Amygdala (tissue), 56 donors: ENCODE results near the gene SH3GL3.

ENCODE experiments used
- DNase-seq, 56 donors: peaks; one replicate each; lab custom pipeline; 2025; lab: John Stamatoyannopoulos, UW

The SH3GL3 gene

DNA sequence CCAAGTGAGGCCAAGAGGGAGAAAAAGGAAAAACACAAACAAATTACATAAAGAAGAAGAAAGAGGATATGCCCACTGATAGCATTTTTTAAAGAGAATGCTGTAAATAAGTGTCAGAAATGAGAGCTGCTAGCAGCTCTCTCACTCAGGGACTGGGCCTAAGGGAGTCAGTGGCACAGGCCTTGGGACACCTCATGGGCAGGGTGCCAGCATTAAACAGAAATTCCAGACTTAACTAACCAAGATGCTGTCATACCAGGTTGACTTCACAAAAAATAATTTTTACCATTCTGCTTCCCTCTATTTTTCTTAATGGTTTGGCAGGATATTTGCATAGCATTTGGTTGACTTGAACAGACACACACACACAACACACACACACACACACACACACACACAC is 114.5 kb downstream of the SH3GL3 start:
- peak in 1 of 56 donors; percentile 22 for DNase-seq

DNA sequence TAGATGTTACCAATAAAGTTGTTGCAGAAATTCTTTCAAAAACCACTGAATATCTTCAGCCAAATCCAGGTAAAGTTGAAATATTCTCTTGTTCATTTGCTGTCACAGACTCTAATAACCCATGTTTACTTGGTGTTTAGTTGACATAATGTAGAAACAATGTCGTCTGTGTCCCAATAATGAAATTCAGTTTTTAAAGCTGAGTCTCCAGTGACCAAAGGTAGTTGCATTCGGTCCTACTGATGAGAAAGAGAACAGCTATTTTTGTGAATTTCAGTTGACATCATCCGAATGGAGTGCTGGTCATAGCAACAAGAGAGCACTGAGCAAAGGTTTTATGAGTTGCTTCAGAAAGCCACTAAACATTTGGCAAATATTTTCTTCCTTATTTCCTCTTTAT is 118.0 kb downstream of the SH3GL3 start:
- DNase-seq = no peak

DNA sequence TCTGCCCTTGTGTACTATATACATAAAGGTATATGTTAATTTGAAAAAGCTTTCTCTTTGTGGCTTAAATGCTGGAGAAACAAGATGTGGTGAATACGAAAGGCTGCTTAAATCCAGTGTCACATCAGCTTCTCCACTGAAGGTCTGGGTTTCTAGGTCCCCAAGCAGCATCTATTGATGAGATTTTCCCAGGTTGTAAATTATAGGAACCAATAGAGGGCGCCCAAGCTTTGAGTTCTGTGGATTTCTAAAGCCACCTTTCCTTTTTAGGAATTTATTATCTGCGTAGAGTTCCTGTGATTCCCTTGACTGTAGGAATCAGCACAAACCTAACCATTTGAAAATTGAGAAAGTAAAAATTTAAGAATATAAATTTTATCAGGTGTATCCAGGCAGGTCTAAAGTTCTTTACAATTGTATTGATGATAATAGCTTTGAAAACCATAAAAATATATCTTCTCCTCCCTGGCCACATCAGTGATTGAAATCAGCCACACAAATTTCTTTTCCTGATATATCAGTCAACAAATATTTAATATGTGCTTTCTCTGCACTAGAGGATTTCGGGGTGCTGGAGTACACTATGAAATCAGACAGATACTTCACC is 118.5 kb downstream of the SH3GL3 start:
- DNase-seq = peak in 2 of 56 donors; percentile 28 to 29

DNA sequence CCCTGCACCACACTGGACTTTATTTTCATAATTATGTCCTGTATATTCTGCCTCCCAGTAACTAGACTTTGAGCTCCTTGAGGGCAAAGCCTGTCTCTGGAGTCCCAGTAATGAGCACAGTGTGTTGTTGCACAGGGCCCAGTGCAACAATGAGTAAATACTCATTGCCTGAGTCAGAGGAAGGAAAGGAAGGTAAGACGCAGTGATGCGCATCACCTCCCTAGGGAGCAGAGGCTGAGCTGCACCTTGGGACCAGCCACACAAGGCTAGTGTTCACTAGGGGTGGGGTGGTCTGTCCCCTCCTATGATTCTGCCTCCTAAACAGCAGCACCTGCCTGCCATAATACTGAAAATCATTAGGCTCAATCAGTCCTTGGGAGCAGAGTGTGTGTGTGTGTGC is 120.2 kb downstream of the SH3GL3 start:
- no peak for DNase-seq

DNA sequence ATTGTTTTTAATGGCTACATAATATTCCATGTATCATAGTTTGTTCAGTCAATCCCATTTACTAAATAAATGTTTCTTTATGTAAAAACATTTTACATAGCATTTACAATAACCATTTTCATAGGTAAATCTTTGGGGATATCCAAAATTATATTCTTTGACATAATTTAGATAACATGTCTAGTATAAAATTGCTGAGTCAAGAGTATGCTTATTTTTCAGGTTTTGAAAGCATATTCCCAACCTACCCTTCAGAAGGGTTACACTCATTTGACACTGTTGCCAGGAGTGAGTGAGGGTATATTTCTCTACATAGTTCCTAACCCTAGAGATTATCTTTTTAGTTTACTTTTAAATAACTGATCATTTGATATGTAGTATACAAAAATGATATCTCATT is 122.2 kb downstream of the SH3GL3 start:
- no peak for DNase-seq

DNA sequence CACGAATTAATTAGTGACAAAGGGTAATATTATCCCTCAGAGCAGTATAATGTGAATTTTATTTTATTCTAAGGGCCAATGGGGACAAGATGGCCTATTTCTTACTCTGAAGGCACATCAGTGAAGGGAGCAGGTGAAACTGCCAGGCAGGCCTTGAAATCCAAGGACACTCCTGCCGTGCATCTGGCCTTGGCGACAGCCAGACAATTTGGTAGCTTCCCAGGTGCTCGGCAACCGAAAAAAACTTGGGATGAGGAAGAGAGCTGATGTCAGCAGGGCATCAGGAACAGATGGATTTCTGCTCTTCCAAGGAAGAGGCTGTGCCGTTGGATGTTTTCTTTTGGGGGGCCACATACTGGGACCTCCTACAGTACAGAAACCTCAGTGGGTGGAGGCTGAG is 123.6 kb downstream of the SH3GL3 start:
- no peak for DNase-seq

DNA sequence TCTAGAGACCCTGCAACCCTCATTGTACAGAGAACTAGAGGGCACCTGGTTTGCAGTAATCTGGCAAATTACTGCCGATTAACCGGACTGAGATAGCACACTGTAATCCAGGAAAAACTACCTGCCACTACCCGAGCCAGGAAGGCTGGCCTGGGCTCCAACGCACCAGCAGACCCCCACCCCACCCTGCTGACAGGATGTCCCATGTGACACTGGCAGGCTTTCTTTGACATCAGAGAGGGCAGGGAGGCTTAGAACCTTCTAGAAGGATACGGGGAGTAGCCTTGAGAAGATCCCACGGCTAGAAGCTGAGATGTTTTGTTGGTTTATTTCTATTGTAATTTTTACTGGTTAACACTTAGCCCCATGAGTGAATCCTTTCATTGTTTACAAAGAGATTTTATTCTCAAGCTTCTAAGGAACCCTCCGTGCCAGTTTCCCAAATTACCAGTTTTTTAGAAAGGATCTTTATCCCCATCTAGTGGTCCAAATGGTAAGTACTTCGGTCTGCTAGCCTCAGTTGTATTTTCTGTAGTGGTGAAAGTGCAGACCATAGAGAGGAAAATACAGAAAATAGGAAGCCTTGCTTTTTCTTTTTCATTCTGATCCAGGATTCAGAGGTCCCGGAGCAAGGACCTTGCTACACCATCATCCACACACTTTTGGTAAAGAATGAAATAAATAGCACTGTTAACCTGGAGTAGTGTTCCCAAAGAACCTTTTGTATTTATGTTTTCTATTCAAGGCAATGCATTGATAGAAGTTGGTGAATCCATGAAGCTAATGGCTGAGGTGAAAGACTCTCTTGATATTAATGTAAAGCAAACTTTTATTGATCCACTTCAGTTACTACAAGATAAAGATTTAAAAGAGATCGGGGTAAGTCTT is 124.9 kb downstream of the SH3GL3 start:
- DNase-seq = peak in 12 of 56 donors; percentile 14 to 76 (median 40)

DNA sequence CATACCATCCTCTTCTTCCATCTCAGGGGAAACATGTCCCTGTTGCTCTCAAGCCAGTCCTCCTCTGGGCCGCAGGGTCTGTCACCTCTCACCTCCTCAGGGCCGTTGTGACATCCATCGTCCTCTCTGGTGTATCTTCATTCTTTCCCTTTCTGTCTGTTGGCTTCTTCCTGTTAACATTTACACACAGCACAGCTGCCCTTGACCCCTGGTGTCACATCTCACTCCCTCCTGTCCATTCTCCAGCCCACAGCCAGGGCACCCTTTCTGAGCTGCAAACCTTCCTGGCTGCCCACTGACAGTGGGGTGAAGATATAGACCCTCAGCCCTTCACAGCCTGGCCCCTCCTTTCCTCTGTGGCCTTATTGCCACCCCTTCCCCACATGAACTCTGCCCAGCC is 127.2 kb downstream of the SH3GL3 start:
- DNase-seq = no peak

DNA sequence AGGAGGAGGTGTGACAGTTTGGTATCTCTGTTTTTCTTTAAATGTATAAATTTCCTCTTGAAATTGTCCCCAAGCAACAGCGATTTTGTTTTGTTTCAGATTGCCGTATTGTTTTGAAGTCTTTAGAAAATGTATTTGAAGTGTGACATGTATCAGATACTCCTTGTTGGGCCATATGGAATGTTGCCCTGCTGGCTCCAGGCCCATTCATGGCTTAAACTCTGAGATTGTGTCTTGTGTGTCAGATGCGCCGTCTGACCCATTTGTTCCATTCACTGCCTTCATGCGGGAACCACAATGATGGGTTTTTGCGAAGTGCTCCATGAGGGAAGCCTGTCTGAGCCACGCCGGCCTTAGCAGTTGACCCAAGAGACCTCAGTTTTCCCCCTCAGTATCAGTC is 131.6 kb downstream of the SH3GL3 start:
- peak in 1 of 56 donors; percentile 18 for DNase-seq

DNA sequence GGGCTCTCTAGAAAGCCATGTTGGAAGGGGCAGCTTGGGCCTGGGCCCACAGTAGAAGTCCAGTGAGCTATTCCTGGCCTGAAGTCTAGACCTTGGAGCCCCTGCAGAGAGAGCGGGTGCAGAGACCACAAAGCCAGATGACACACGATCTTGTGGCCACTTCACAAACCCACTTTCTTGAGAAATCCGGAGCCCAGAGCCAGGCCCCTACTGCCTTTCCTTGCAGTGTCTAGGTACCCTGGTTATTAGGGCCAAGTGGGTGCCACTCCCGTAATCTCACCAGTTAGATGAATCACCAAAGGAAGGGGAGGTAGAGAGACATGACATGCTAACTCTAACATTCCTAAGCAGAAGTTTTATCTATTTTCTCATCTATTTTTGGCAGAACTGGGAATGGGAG is 134.2 kb downstream of the SH3GL3 start:
- DNase-seq = no peak

DNA sequence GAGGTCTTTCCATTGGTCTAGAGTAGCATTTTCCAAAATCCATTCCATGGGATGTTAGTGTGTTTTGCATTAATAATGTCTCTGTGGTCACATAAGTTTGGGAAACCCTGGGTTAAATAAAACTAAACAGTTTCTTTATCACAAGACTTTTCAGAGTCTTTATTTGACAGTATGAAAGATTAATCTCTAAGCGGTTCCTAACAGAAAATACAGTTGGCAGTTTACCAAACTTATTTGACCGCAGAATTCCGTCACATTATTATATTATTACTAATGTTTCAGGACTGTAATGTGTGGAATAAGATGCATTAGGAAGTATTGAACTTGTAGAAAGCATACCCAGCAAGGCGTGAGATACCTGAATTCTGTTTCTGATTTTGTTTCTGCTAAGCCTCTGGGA is 135.2 kb downstream of the SH3GL3 start:
- no peak for DNase-seq

DNA sequence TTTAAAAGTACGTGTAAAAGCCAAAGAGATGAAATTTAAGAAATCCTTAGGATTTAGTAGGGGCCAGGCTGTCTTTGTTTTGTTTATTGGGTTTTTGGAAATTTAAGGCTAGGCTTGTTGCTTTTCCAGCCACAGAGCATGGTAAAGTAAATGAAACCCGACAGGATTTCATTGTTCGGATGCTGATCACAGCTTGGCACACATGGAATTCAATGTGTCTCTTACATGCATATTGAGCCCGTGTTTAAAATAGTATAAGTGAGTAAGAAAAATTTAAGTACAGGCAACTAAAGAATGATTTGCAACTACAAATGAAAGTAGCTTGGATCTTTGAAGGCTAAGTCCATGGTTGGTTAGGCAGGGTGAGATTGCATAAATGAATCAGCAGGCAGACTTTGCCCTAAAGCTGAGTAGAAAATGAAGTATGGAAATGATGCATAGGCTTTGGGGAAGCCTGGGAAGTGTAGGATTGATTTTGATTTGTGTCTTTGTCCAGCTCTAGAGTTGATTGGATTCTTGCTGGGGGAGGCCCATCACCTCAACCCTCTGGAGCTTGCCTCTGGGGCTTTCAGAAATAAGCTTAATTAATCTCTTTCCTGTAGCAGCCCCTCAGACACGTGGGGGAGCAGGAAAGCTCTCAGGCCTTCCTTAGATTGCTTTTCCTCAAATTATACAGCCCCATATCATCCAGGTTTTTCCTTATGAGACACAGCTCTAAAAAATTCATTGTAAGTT is 138.6 kb downstream of the SH3GL3 start:
- no peak for DNase-seq

DNA sequence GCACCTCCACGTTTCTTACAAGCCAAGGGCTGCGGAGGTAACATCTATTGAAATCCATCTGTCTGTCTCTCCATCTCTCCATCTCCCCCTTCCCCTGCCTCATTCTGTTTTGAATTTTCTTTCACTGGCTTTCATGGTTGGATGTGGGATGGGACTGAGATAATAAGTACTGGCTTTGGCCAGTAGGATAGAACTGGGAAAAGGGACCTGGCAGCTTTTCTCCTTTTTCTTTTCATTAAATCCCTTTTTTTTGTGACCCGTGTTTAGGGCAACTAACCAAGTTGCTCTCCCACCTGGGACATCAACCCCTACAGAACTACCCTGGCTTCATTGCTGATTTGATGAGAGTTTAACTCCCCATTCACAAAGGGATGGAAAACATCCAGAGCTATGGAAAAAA is 139.9 kb downstream of the SH3GL3 start:
- no peak for DNase-seq

DNA sequence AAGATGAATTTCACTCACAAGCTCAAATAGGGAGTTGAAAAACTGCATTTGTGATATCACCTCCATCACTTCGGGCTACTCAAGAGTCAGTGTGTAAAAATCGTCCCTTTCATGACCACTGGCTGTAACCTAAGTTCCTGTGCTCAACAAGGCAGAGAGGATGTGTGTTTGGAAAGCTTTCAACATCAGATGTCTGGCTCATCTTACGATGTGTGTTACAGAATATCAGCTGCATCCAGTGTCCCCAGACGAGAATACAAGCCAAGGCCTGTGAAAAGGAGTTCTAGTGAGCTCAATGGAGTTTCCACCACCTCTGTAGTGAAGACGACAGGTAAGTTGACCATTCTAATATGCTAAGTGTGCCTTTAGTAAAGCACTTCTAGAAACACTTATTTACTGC is 141.3 kb downstream of the SH3GL3 start:
- DNase-seq = no peak

DNA sequence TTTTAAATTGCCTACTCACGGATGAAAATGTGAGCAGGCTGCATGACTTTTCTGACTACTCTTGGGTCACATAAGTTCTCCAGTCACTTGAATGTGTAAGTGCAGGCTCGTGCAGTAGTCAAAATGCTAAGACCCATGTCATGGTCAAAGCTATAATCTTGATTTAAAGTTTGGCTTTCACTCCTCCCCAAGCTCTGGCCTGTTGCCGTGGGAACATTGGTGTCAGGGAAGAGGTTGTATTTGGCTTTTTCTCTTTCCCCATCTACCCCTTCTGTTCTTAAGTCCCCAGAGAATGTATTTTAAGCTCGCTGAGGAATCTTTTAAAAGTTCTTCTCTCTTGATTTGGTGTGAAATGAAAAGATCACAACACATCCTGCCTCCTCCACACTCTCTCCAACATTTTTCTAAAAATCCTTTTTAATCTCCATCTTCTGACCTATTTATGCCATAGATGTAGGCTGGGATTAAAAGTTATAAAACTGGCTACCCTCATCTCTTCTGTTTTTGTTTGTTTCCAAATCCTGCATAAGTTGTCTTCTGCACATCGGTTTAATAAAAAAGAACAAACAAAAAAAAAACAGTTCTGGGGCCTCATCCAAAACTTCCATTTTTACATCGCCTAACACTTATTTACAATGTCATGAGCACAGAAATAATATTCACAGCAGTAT is 145.4 kb downstream of the SH3GL3 start:
- no peak for DNase-seq

DNA sequence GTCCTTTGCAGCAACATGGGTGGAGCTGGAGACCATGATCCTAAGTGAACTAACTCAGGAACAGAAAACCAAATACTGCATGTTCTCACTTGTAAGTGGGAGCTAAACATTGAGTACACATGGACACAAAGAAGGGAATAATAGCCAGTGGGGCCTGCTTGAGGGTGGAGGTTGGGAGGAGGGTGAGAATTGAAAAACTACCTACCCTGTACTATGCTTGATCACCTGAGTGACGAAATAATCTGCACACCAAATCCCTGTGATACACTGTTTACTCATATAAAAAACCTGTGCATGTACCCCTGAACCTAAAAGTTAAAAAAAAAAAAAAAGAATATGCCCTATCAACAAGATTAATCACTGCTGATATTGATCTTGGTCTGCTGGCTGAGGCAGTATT is 148.1 kb downstream of the SH3GL3 start:
- no peak for DNase-seq

DNA sequence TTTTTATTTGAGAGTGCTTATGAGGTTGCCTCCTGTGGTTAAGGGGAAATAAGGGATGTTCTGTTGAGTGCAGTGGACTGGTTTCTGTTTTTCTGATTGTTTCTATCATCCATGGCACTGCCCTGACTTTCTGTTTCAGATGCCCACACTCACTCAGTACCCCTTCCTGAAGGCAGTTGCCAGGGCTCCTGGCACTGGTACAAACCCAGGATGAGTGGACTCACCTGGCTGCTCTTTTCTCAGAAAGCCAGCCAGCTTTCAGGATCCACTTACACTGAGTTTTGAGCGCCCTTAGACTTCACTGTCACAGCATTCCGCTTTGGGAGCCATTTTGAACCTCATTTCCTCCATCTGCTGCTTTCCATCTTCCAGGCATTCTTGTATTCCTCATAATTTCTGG is 150.9 kb downstream of the SH3GL3 start:
- no peak for DNase-seq

DNA sequence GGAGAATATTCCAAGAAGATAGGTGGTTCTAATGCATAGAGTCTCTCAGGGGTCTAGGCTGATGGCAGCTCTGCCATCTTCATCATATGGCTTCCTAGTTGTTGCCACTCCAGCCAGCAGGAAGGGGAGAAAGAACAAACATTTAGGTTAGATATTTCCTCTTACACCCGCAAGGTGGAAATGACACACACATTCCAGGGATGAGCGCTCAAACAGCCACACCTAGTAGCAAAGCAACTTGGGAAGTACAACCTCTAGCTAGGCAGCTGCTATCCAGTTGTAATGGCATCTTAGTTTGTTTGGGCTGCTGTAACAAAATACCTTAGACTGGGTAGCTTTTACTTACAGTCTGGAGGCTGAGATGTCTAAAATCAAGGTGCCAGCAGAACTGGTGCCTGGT is 154.9 kb downstream of the SH3GL3 start:
- no peak for DNase-seq

DNA sequence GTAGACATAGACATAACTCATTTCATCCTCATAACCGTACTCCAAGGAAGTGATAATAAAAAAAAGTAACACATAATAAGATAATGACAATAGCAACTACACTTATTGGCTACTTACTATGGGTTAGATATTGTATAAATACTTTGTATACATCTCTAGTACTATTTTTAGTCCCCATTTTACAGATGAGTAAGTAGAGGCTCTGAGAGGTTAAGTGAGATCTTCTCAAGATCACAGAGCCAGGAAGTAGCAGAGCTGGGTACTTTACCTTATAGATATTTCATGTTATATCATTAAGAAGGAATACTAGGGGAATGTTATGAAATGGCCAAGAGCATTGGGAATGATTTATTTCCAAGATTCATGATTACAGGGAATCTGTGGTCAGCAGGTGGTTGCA is 157.4 kb downstream of the SH3GL3 start:
- no peak for DNase-seq

DNA sequence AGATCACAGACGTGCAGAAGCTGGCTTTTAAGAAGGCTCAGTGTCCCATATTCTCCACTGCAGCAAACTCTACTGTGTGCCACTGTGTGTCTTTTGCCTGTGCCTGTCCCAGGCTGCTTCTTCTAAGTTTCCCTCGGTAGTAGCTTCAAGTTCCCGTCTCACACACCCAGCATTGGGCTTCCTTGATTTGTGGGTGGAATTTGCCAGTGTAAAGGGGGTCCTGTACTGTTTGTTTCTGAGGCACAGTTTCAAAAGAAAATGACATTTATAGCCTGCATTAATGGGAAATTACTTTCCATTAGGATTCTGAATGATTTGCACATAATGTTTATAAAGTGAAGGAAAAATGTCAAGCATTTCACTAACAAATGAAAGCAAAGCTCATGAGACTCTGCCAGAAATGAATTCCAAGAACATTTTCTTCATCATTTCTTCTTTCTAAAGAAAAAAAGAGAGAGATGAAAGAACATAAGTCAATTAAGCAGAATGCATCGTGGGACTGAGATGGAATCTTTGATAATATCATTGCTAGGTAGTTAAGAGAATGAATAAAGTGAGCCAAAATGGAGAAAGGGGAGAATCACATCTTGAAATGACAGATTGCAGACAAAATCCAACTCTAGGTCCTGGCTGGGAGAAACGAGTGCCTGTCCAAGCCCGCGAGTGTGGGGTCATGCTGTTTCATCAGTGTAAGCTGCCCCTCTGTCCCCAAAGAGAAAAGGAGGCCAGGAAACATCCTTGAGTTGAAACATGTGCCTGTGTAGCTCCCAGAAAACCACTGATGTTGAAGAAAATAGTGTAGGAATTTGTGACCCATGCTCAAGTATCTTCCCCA is 158.2 kb downstream of the SH3GL3 start:
- DNase-seq = no peak
